ENCODE data around the gene FBXO10.

Gene FBXO10

GRCh38 chr9:37559125-37559524, 17.1 kb downstream of the FBXO10 start:
- no peak overlapping the region for H2BK12ac ChIP-seq (ENCODE audit: low read length in 2 of 2)
- H3K27ac ChIP-seq (ENCODE audit: low read length, poor library complexity, severe bottlenecking): no peak overlapping the region
- 94% methylated on average over 1 of the region's 1 CpG for WGBS
- no peak for DNase-seq
- no peak overlapping the region for H4K91ac ChIP-seq (ENCODE audit: low read length)
- no peaks in the 10 kb centered on the region for H3K27me3 ChIP-seq (ENCODE audit: control insufficient read depth in 1 of 2, insufficient read depth in 1 of 2, low read length in 2 of 2)
- H2BK120ac ChIP-seq (ENCODE audit: low read depth, low read length): no peak overlapping the region
- no peak overlapping the region for H2AK5ac ChIP-seq (ENCODE audit: low read length, severe bottlenecking)
- no peak overlapping the region for H2BK5ac ChIP-seq (ENCODE audit: low read depth, low read length, poor library complexity, severe bottlenecking)
- H3K9me3 ChIP-seq (ENCODE audit: control insufficient read depth, low read length): no peaks in the 10 kb centered on the region
- H2BK15ac ChIP-seq (ENCODE audit: low read depth, poor library complexity, severe bottlenecking): no peak overlapping the region
- H3K9ac ChIP-seq (ENCODE audit: low read length): no peak overlapping the region
- H4K8ac ChIP-seq (ENCODE audit: low read length): no peak overlapping the region
- no peak overlapping the region for H2AFZ ChIP-seq (ENCODE audit: low read depth, low read length)
- no peak overlapping the region for H3K4me3 ChIP-seq (ENCODE audit: insufficient read depth in 1 of 2, low read depth in 1 of 2, low read length in 2 of 2)
- H3K79me1 ChIP-seq (replicated peaks; ENCODE audit: low read length, poor library complexity, severe bottlenecking): peaks cover 36% of the 10 kb centered on the region
- no peak overlapping the region for H3K23ac ChIP-seq (ENCODE audit: low read length in 2 of 2)
- H3K14ac ChIP-seq (ENCODE audit: low read length in 2 of 2): no peak overlapping the region
- no peak overlapping the region for H3K18ac ChIP-seq (ENCODE audit: low read depth in 1 of 2, low read length in 2 of 2)
- H3K4ac ChIP-seq (ENCODE audit: low read depth in 1 of 2, low read length in 2 of 2): no peak overlapping the region
- no peaks in the 10 kb centered on the region for H3K4me1 ChIP-seq (ENCODE audit: control insufficient read depth, insufficient read depth, low read depth, low read length)
- no peak overlapping the region for H3K4me2 ChIP-seq (ENCODE audit: low read length, poor library complexity, severe bottlenecking)
- peaks cover 4 to 11% of the 10 kb centered on the region in 2 experiments for H3K36me3 ChIP-seq (ENCODE audit: control insufficient read depth in 1 of 2, insufficient read depth in 2 of 2, low read depth in 1 of 2, low read length in 2 of 2)

DNA sequence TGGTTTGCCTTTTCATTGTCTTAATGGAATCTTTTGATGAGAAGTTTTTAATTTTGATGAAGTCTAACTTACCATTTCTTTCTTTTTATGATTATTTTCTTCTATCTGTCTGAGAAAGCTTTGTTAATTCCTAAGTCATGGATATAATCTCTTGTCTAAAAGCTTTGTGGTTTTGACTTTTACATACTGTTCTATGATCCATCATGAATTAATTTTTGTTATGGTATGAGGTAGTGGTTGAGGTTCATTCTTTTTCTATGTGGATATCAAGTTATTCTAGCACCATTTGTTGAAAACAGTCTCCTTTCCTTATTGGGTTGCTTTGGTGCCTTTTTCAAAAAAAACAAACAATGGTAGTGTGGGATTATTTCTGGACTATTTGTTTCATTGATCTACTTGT, 20.4 kb downstream of the FBXO10 start:
- Histone ChIP-seq H2BK12ac (ENCODE audit: low read length in 2 of 2) (no peak overlapping the region), H2BK15ac (ENCODE audit: low read depth, poor library complexity, severe bottlenecking) (no peak overlapping the region), H3K4ac (ENCODE audit: low read depth in 1 of 2, low read length in 2 of 2) (no peak overlapping the region)

GRCh38 chr9:37554318-37554717, 21.9 kb downstream of the FBXO10 start:
- Histone ChIP-seq H3K18ac (ENCODE audit: low read depth in 1 of 2, low read length in 2 of 2) (no peak overlapping the region), H3K4ac (ENCODE audit: low read depth in 1 of 2, low read length in 2 of 2) (no peak overlapping the region), H3K4me2 (ENCODE audit: low read length, poor library complexity, severe bottlenecking) (no peak overlapping the region), H2BK15ac (ENCODE audit: low read depth, poor library complexity, severe bottlenecking) (no peak overlapping the region), H2AK5ac (ENCODE audit: low read length, severe bottlenecking) (no peak overlapping the region), H3K79me1 (replicated peaks; ENCODE audit: low read length, poor library complexity, severe bottlenecking) (peaks cover 13% of the 10 kb centered on the region), H4K8ac (ENCODE audit: low read length) (no peak overlapping the region), H2BK5ac (ENCODE audit: low read depth, low read length, poor library complexity, severe bottlenecking) (no peak overlapping the region), H2BK120ac (ENCODE audit: low read depth, low read length) (no peak overlapping the region), H3K9me3 (ENCODE audit: control insufficient read depth, low read length) (no peaks in the 10 kb centered on the region), H2AFZ (ENCODE audit: low read depth, low read length) (no peak overlapping the region), H3K4me1 (ENCODE audit: control insufficient read depth, insufficient read depth, low read depth, low read length) (peaks cover 5% of the 10 kb centered on the region), H3K9ac (ENCODE audit: low read length) (no peak overlapping the region), H3K27ac (ENCODE audit: low read length, poor library complexity, severe bottlenecking) (no peak overlapping the region), H4K91ac (ENCODE audit: low read length) (no peak overlapping the region), H2BK12ac (ENCODE audit: low read length in 2 of 2) (no peak overlapping the region), H3K36me3 (ENCODE audit: control insufficient read depth in 1 of 2, insufficient read depth in 2 of 2, low read depth in 1 of 2, low read length in 2 of 2) (peaks cover 0 to 4% of the 10 kb centered on the region in 2 experiments), H3K14ac (ENCODE audit: low read length in 2 of 2) (no peak overlapping the region), H3K23ac (ENCODE audit: low read length in 2 of 2) (no peak overlapping the region), H3K4me3 (ENCODE audit: insufficient read depth in 1 of 2, low read depth in 1 of 2, low read length in 2 of 2) (no peak overlapping the region), H3K27me3 (ENCODE audit: control insufficient read depth in 1 of 2, insufficient read depth in 1 of 2, low read length in 2 of 2) (no peaks in the 10 kb centered on the region)
- no peak for DNase-seq
- WGBS: 92% methylated on average over 1 of the region's 3 CpGs

More for the DNA sequence above, 20.4 kb downstream of the FBXO10 start:
- Histone ChIP-seq H2BK120ac (ENCODE audit: low read depth, low read length) (no peak overlapping the region), H3K18ac (ENCODE audit: low read depth in 1 of 2, low read length in 2 of 2) (no peak overlapping the region), H3K4me2 (ENCODE audit: low read length, poor library complexity, severe bottlenecking) (no peak overlapping the region), H3K4me3 (ENCODE audit: insufficient read depth in 1 of 2, low read depth in 1 of 2, low read length in 2 of 2) (no peak overlapping the region), H3K14ac (ENCODE audit: low read length in 2 of 2) (no peak overlapping the region), H3K36me3 (ENCODE audit: control insufficient read depth in 1 of 2, insufficient read depth in 2 of 2, low read depth in 1 of 2, low read length in 2 of 2) (peaks cover 0 to 8% of the 10 kb centered on the region in 2 experiments), H3K27ac (ENCODE audit: low read length, poor library complexity, severe bottlenecking) (no peak overlapping the region), H2BK5ac (ENCODE audit: low read depth, low read length, poor library complexity, severe bottlenecking) (no peak overlapping the region), H4K8ac (ENCODE audit: low read length) (no peak overlapping the region), H2AFZ (ENCODE audit: low read depth, low read length) (no peak overlapping the region), H3K23ac (ENCODE audit: low read length in 2 of 2) (no peak overlapping the region), H3K9me3 (ENCODE audit: control insufficient read depth, low read length) (no peaks in the 10 kb centered on the region), H3K4me1 (ENCODE audit: control insufficient read depth, insufficient read depth, low read depth, low read length) (peaks cover 5% of the 10 kb centered on the region), H3K79me1 (replicated peaks; ENCODE audit: low read length, poor library complexity, severe bottlenecking) (peaks cover 23% of the 10 kb centered on the region), H3K27me3 (ENCODE audit: control insufficient read depth in 1 of 2, insufficient read depth in 1 of 2, low read length in 2 of 2) (no peaks in the 10 kb centered on the region), H3K9ac (ENCODE audit: low read length) (no peak overlapping the region), H2AK5ac (ENCODE audit: low read length, severe bottlenecking) (no peak overlapping the region), H4K91ac (ENCODE audit: low read length) (no peak overlapping the region)
- no peak for DNase-seq

- Histone ChIP-seq H3K36me3 (ENCODE audit: control insufficient read depth in 1 of 2, insufficient read depth in 2 of 2, low read depth in 1 of 2, low read length in 2 of 2) (no peaks in the 10 kb centered on the region), H2BK15ac (ENCODE audit: low read depth, poor library complexity, severe bottlenecking) (no peak overlapping the region), H2BK12ac (ENCODE audit: low read length in 2 of 2) (no peak overlapping the region), H3K27me3 (ENCODE audit: control insufficient read depth in 1 of 2, insufficient read depth in 1 of 2, low read length in 2 of 2) (no peaks in the 10 kb centered on the region), H3K14ac (ENCODE audit: low read length in 2 of 2) (no peak overlapping the region), H3K4me1 (ENCODE audit: control insufficient read depth, insufficient read depth, low read depth, low read length) (peaks cover 5% of the 10 kb centered on the region), H2BK120ac (ENCODE audit: low read depth, low read length) (no peak overlapping the region), H3K9me3 (ENCODE audit: control insufficient read depth, low read length) (no peaks in the 10 kb centered on the region), H3K18ac (ENCODE audit: low read depth in 1 of 2, low read length in 2 of 2) (no peak overlapping the region), H3K23ac (ENCODE audit: low read length in 2 of 2) (no peak overlapping the region), H3K79me1 (replicated peaks; ENCODE audit: low read length, poor library complexity, severe bottlenecking) (peaks cover 6% of the 10 kb centered on the region), H2AFZ (ENCODE audit: low read depth, low read length) (no peak overlapping the region), H4K8ac (ENCODE audit: low read length) (no peak overlapping the region), H3K4me2 (ENCODE audit: low read length, poor library complexity, severe bottlenecking) (no peak overlapping the region), H2BK5ac (ENCODE audit: low read depth, low read length, poor library complexity, severe bottlenecking) (no peak overlapping the region), H3K4ac (ENCODE audit: low read depth in 1 of 2, low read length in 2 of 2) (no peak overlapping the region), H3K9ac (ENCODE audit: low read length) (no peak overlapping the region), H3K27ac (ENCODE audit: low read length, poor library complexity, severe bottlenecking) (no peak overlapping the region), H4K91ac (ENCODE audit: low read length) (no peak overlapping the region), H3K4me3 (ENCODE audit: insufficient read depth in 1 of 2, low read depth in 1 of 2, low read length in 2 of 2) (no peak overlapping the region), H2AK5ac (ENCODE audit: low read length, severe bottlenecking) (no peak overlapping the region)
- WGBS: 91% methylated on average over 2 of the region's 2 CpGs
- no peak for DNase-seq
Observed at GRCh38 chr9:37551888-37552287, 24.3 kb downstream of the FBXO10 start.

Data from mesenchymal stem cell (in vitro differentiated cells and primary cell).